ENCODE measurements around the gene ARID3A. TPM values are rescaled to one million over a fixed set of nuclear protein-coding genes. Genes with fewer than 3 reads are reported as not detected.
"Not testable (repeated sequence)": the region's sequence is repeated elsewhere in the genome, so short reads cannot be mapped to it uniquely, and the experiment has no call there.

Gene ARID3A, protein sequence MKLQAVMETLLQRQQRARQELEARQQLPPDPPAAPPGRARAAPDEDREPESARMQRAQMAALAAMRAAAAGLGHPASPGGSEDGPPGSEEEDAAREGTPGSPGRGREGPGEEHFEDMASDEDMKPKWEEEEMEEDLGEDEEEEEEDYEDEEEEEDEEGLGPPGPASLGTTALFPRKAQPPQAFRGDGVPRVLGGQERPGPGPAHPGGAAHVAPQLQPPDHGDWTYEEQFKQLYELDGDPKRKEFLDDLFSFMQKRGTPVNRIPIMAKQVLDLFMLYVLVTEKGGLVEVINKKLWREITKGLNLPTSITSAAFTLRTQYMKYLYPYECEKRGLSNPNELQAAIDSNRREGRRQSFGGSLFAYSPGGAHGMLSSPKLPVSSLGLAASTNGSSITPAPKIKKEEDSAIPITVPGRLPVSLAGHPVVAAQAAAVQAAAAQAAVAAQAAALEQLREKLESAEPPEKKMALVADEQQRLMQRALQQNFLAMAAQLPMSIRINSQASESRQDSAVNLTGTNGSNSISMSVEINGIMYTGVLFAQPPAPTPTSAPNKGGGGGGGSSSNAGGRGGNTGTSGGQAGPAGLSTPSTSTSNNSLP
- 10 to 100 TPM; 18.7 to 22.1 TPM for total RNA-seq

DNA sequence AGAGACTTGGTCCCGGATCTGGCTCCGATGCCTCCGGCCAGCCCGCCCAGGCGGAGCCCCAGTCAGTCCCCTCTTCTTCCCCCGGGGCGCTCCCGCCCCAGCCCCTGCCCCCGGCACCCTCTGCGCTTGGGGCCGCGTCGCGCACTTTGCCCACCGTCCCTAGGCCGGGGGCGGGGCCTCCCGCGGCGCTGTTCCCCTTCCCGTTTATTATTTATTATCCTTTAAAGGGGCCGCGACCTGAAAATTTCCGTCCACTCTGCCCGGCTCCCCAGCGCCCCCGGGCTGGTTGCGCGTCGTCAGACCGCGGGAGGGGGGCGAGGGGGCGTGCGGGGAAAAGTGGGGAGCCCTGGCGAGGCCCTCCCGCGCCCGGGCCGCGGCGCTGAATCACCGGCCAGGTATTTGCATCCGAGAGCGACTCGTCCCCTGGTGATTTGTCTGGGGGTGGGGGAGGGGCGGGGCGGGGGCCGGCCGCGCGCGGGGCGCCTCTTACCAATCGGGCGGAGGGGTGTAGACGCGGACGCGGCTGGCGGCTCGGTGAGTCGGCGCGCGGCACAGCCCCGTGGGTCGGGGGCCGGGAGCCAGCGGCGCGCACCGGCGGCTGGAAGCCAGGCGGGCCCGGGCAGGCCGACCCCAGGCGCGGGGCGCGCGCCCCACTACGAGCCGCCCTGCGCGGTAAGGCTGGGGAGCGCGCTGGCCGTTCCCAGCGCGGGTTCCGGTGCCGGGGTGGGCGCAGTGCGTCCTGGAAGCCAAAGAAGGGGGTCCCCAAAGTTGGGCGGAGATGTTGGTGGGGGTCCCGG lies at the start of gene ARID3A:
ARID3A (plus strand) TSS at position 510 of the 797 bp plus-strand sequence. CDS start 3,494 bp downstream, outside the sequence.
- POLR2A ChIA-PET, result interaction anchor here (1.2 to 4.6 kb wide), 4 partner anchors 51 to 266 kb away, joined by 3 to 29 read pairs (median 6); partner anchors contain the start of gene WDR18
- TF ChIP-seq, protein P1, sequence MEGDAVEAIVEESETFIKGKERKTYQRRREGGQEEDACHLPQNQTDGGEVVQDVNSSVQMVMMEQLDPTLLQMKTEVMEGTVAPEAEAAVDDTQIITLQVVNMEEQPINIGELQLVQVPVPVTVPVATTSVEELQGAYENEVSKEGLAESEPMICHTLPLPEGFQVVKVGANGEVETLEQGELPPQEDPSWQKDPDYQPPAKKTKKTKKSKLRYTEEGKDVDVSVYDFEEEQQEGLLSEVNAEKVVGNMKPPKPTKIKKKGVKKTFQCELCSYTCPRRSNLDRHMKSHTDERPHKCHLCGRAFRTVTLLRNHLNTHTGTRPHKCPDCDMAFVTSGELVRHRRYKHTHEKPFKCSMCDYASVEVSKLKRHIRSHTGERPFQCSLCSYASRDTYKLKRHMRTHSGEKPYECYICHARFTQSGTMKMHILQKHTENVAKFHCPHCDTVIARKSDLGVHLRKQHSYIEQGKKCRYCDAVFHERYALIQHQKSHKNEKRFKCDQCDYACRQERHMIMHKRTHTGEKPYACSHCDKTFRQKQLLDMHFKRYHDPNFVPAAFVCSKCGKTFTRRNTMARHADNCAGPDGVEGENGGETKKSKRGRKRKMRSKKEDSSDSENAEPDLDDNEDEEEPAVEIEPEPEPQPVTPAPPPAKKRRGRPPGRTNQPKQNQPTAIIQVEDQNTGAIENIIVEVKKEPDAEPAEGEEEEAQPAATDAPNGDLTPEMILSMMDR (IDR thresholded peaks at IDR 0.05), result no peak
- H3K9me3 Mint-ChIP-seq, result no peaks in the 10 kb centered on the region
- peaks cover 19% of the 10 kb centered on the region for H3K4me1 Mint-ChIP-seq (ENCODE audit: low read depth)
- H3K27ac Mint-ChIP-seq, result peak within 1 kb of the TSS; percentile 76
- H3K4me3 Mint-ChIP-seq, result peak within 1 kb of the TSS; percentile 73
- DNase-seq (peak; percentile 84), ATAC-seq (peak; percentile 67)
- peaks cover 1% of the 10 kb centered on the region for H3K36me3 Mint-ChIP-seq (ENCODE audit: low read depth)
- CTCF ChIA-PET, result interaction anchor here (1.4 to 7.9 kb wide), 2 partner anchors 13 to 57 kb away, joined by 4 to 127 read pairs; partner anchors contain the start of gene WDR18
- H3K27me3 Mint-ChIP-seq, result no peaks in the 10 kb centered on the region
- intact Hi-C loops (cut with micrococcal nuclease), result loop anchor here (2.0 kb wide), 1 partner anchor 57 kb away; no protein-coding TSS in a partner anchor

DNA sequence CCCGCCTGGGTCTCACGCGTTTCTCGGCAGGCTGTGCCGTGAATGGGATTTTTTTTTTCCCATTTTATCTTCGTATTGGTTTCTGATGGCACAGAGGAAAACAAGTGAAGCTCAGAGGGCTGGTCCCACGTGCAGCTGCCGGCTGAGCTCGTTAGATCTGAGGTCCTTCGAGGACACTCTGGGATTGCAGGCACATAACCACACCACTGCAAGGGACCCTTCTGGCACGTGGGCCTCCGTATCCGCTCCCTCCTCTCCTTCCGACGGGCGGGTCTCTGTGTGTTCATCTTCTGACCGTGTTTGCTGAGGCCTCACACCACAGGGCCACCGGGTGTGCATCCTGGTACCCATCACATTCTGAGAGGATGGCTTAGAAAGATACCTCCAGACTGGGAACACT lies 49.7 kb upstream of the ARID3A start:
- DNase-seq, result no peak
- Mint-ChIP-seq H3K27ac (no peak overlapping the region), H3K4me3 (no peak overlapping the region), H3K27me3 (no peaks in the 10 kb centered on the region), H3K36me3 (ENCODE audit: low read depth) (peaks cover 4% of the 10 kb centered on the region), H3K9me3 (peaks cover 2% of the 10 kb centered on the region), H3K4me1 (ENCODE audit: low read depth) (peaks cover 10% of the 10 kb centered on the region)
- POLR2A ChIA-PET, result interaction anchor here (0.9 kb wide), 1 partner anchor 65 kb away, joined by 3 read pairs; no protein-coding TSS in a partner anchor
- CTCF ChIA-PET, result interaction anchor here (2.5 kb wide), 1 partner anchor 12 kb away, joined by 9 read pairs; no protein-coding TSS in a partner anchor
- no peak for ATAC-seq
- intact Hi-C loops (cut with micrococcal nuclease), result no loop called here
- TF ChIP-seq, protein P1 (IDR thresholded peaks at IDR 0.05), result no peak

DNA sequence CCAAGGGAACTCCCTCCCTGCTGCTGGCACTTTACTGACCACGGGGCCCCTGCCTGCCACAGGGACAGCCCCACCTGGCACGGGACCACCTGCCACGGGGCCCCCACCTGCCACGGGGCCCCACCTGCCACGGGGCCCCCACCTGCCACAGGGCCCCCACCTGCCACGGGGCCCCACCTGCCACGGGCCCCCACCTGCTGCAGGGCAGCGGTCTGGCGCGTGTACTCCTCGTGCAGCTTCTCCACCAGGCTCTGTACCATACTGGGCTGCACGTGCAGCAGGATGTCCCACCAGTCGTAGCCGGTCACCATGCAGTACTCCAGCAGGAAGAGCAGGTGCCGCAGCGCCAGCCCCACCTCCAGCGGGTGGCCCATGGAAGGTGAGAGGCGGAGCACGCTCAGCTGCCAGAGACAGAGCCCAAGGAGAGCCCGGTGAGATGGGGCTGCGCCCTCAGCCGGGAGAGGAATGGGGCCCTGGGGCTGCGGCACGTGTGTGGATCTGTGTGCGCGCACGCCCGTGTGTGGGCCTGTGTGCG lies 49.0 kb upstream of the ARID3A start:
- no peaks in the 10 kb centered on the region for H3K9me3 Mint-ChIP-seq
- no peak overlapping the region for H3K4me3 Mint-ChIP-seq
- TF ChIP-seq, protein P1 (IDR thresholded peaks at IDR 0.05), result no peak
- intact Hi-C loops (cut with micrococcal nuclease), result no loop called here
- peaks cover 8% of the 10 kb centered on the region for H3K4me1 Mint-ChIP-seq (ENCODE audit: low read depth)
- POLR2A ChIA-PET, result no interaction called here
- peaks cover 3% of the 10 kb centered on the region for H3K36me3 Mint-ChIP-seq (ENCODE audit: low read depth)
- H3K27me3 Mint-ChIP-seq, result no peaks in the 10 kb centered on the region
- CTCF ChIA-PET, result no interaction called here
- DNase-seq (no peak), ATAC-seq (no peak)
- H3K27ac Mint-ChIP-seq, result no peak overlapping the region

DNA sequence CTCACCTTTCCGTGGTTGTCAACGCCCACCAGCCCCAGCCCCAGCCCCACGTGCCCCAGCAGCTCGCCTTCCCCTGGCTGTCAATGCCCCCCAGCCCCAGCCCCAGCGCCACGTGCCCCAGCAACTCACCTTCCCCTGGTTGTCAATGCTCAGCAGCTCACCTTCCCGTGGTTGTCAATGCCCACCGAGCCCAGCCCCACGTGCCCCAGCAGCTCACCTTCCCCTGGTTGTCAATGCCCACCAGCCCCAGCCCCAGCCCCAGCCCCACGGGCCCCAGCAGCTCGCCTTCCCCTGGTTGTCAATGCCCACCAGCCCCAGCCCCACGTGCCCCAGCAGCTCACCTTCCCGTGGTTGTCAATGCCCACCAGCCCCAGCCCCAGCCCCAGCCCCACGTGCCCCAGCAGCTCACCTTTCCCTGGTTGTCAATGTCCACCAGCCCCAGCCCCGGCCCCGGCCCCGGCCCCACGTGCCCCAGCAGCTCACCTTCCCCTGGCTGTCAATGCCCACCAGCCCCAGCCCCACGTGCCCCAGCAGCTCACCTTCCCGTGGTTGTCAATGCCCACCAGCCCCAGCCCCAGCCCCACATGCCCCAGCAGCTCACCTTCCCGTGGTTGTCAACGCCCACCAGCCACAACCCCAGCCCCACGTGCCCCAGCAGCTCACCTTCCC lies 47.7 kb upstream of the ARID3A start:
- H3K4me3 Mint-ChIP-seq; H3K27me3 Mint-ChIP-seq; intact Hi-C loops (cut with micrococcal nuclease); H3K9me3 Mint-ChIP-seq; POLR2A ChIA-PET; DNase-seq; H3K27ac Mint-ChIP-seq; H3K36me3 Mint-ChIP-seq (ENCODE audit: low read depth); ATAC-seq; H3K4me1 Mint-ChIP-seq (ENCODE audit: low read depth): not testable (repeated sequence)
- CTCF ChIA-PET, result interaction anchor here (1.0 to 1.6 kb wide), 3 partner anchors 15 to 104 kb away, joined by 3 to 6 read pairs (median 3); no protein-coding TSS in a partner anchor

DNA sequence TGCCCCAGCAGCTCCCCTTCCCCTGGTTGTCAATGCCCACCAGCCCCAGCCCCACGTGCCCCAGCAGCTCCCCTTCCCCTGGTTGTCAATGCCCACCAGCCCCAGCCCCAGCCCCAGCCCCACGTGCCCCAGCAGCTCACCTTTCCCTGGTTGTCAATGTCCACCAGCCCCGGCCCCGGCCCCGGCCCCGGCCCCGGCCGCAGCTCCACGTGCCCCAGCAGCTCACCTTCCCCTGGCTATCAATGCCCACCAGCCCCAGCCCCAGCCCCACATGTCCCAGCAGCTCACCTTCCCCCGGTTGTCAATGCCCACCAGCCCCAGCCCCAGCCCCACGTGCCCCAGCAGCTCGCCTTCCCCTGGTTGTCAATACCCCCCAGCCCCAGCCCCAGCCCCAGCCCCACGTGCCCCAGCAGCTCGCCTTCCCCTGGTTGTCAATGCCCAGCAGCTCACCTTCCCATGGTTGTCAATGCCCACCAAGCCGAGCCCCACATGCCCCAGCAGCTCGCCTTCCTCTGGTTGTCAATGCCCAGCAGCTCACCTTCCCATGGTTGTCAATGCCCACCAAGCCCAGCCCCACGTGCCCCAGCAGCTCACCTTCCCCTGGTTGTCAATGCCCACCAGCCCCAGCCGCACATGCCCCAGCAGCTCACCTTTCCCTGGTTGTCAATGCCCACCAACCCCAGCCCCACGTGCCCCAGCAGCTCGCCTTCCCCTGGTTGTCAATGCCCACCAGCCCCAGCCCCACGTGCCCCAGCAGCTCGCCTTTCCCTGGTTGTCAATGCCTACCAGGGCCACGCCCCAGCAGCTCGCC lies 46.9 kb upstream of the ARID3A start:
- ATAC-seq; H3K9me3 Mint-ChIP-seq; H3K27ac Mint-ChIP-seq; DNase-seq; H3K27me3 Mint-ChIP-seq; H3K4me1 Mint-ChIP-seq (ENCODE audit: low read depth); H3K4me3 Mint-ChIP-seq; H3K36me3 Mint-ChIP-seq (ENCODE audit: low read depth); POLR2A ChIA-PET; intact Hi-C loops (cut with micrococcal nuclease): not testable (repeated sequence)
- CTCF ChIA-PET, result interaction anchor here (0.6 to 1.6 kb wide), 4 partner anchors 15 to 254 kb away, joined by 3 to 6 read pairs (median 3); no protein-coding TSS in a partner anchor
